NK-92 treated with Interleukin-12 subunit alpha and Interleukin-12 subunit beta, amount 100 ng/mL, for 24 hours (cell line): ENCODE data around the gene SAMD3.
"Not testable (repeated sequence)": the region's sequence is repeated elsewhere in the genome, so short reads cannot be mapped to it uniquely, and the experiment has no call there.

ENCODE experiments used
- DNase-seq: peaks from one replicate; lab custom pipeline; 2025; lab: John Stamatoyannopoulos, UW

SAMD3 gene

GRCh38 chr6:130129762-130130246, 92.9 kb downstream of the SAMD3 start:
- no peak for DNase-seq

- DNase-seq = no peak
Observed at GRCh38 chr6:130128326-130128725, 94.4 kb downstream of the SAMD3 start.

- no peak for DNase-seq
Observed at GRCh38 chr6:130127195-130127594, 95.6 kb downstream of the SAMD3 start.

GRCh38 chr6:130122243-130122642, 100.5 kb downstream of the SAMD3 start:
- DNase-seq = no peak

- no peak for DNase-seq
Observed at GRCh38 chr6:130120731-130121130, 102.0 kb downstream of the SAMD3 start.

- no peak for DNase-seq
Observed at GRCh38 chr6:130119211-130119610, 103.5 kb downstream of the SAMD3 start.

GRCh38 chr6:130118236-130118635, 104.5 kb downstream of the SAMD3 start:
- no peak for DNase-seq

GRCh38 chr6:130117187-130117701, 105.5 kb downstream of the SAMD3 start:
- DNase-seq = not testable (repeated sequence)

- DNase-seq = no peak
Observed at GRCh38 chr6:130116273-130116672, 106.5 kb downstream of the SAMD3 start.

GRCh38 chr6:130115036-130115435, 107.7 kb downstream of the SAMD3 start:
- DNase-seq = no peak

GRCh38 chr6:130113201-130113710, 109.5 kb downstream of the SAMD3 start:
- no peak for DNase-seq

GRCh38 chr6:130111031-130111430, 111.7 kb downstream of the SAMD3 start:
- no peak for DNase-seq

GRCh38 chr6:130107710-130108109, 115.0 kb downstream of the SAMD3 start:
- no peak for DNase-seq

- DNase-seq = no peak
Observed at GRCh38 chr6:130105996-130106704, 116.6 kb downstream of the SAMD3 start.

GRCh38 chr6:130099119-130099518, 123.6 kb downstream of the SAMD3 start:
- DNase-seq = no peak

- DNase-seq = no peak
Observed at GRCh38 chr6:130098317-130098716, 124.4 kb downstream of the SAMD3 start.
